Measurements from ENCODE around the gene AMD1.

DNA sequence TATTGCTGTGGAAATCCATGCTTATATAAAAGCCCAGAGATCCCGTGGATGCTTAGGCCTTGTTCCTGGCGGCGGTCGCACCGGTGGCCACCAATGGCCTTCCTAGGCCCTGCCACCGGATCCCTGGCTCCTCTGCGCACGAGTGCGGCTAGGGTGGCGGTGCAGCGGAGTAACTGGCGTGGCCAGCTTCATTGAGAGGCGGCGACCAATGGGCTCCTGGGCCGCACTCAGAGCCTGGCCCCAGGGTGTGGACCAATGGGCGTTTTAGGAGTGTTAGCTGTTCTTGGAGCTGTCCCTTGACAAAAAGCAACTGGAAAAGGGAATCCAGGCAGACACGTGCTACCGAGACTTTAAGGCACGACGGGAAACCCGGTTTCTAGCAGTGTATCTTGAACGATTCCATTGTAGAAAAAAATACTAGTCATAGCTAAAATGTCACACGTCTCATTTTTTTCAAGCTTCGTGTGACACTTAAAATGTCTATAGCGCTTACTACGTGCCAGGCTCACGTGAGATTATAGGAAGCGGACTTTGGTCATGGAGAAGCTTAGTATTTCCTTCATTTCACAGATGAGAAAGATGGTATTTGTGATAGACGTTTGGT, 1.7 kb downstream of the AMD1 start:
- TF ChIP-seq, protein P1, sequence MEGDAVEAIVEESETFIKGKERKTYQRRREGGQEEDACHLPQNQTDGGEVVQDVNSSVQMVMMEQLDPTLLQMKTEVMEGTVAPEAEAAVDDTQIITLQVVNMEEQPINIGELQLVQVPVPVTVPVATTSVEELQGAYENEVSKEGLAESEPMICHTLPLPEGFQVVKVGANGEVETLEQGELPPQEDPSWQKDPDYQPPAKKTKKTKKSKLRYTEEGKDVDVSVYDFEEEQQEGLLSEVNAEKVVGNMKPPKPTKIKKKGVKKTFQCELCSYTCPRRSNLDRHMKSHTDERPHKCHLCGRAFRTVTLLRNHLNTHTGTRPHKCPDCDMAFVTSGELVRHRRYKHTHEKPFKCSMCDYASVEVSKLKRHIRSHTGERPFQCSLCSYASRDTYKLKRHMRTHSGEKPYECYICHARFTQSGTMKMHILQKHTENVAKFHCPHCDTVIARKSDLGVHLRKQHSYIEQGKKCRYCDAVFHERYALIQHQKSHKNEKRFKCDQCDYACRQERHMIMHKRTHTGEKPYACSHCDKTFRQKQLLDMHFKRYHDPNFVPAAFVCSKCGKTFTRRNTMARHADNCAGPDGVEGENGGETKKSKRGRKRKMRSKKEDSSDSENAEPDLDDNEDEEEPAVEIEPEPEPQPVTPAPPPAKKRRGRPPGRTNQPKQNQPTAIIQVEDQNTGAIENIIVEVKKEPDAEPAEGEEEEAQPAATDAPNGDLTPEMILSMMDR (IDR thresholded peaks at IDR 0.05): no peak
- peak; percentile 4 to 72 for TF ChIP-seq POLR2A (IDR thresholded peaks at IDR 0.05)
